Liver (tissue), 3 donors: ENCODE data around the gene INPP4B.

Experiments
- ATF3 ChIP-seq: IDR thresholded peaks from 2 replicates; pipeline ENCODE4 v1.6.1; 2016; ENCODE audit warnings: antibody characterized with exemption
- CTCF ChIP-seq: fragments of 150-350 bp; IDR thresholded peaks from 2 replicates; pipeline ENCODE4 v1.5.1; 2017; ENCODE audit warnings: improper control_type of control experiment, low read depth, low read length; ENCODE audit not compliant: missing input control
- EGR1 ChIP-seq, 2 donors: IDR thresholded peaks; 2 replicates each; pipeline ENCODE4 v1.6.1; 2016 to 2018; ENCODE audit warnings: antibody characterized with exemption in 2 of 2, low read depth in 2 of 2
- FOXA1 ChIP-seq: IDR thresholded peaks from 2 replicates; pipeline ENCODE4 v1.6.1; 2016; ENCODE audit warnings: antibody characterized with exemption
- GABPA ChIP-seq, 2 donors: IDR thresholded peaks in 1 of 2; conservative IDR thresholded peaks in 1 of 2; 2 replicates each; pipeline ENCODE4 v1.6.1; 2016; ENCODE audit warnings: antibody characterized with exemption in 2 of 2, mild to moderate bottlenecking in 1 of 2, moderate library complexity in 1 of 2
- HNF4G ChIP-seq: IDR thresholded peaks from 2 replicates; pipeline ENCODE4 v1.6.1; 2016; ENCODE audit warnings: antibody characterized with exemption
- JUND ChIP-seq, 2 donors: IDR thresholded peaks; 2 replicates each; pipeline ENCODE4 v1.6.1; 2016; ENCODE audit warnings: antibody characterized with exemption in 2 of 2
- MAX ChIP-seq: IDR thresholded peaks from 2 replicates; pipeline ENCODE4 v1.6.1; 2016; ENCODE audit warnings: antibody characterized with exemption
- RAD21 ChIP-seq, 2 donors: IDR thresholded peaks; 2 replicates each; pipeline ENCODE4 v1.6.1; 2016; ENCODE audit warnings: antibody characterized with exemption in 2 of 2, mild to moderate bottlenecking in 2 of 2
- REST ChIP-seq: IDR thresholded peaks from 2 replicates; pipeline ENCODE4 v1.6.1; 2016; ENCODE audit warnings: antibody characterized with exemption, mild to moderate bottlenecking
- SP1 ChIP-seq: IDR thresholded peaks from 2 replicates; pipeline ENCODE4 v1.6.1; 2018; ENCODE audit warnings: antibody characterized with exemption, mild to moderate bottlenecking
- TAF1 ChIP-seq: conservative IDR thresholded peaks from 2 replicates; pipeline ENCODE4 v1.6.1; 2016; ENCODE audit warnings: antibody characterized with exemption, mild to moderate bottlenecking
- YY1 ChIP-seq: IDR thresholded peaks from 2 replicates; pipeline ENCODE4 v1.6.1; 2016; ENCODE audit warnings: antibody characterized with exemption, mild to moderate bottlenecking
- ZBTB33 ChIP-seq: IDR thresholded peaks from 2 replicates; pipeline ENCODE4 v1.6.1; 2016; ENCODE audit warnings: antibody characterized with exemption
- donor health status: healthy.
- donor health status: healthy.

- TF ChIP-seq MAX (no peak), TAF1 (no peak), CTCF (no peak), YY1 (no peak), GABPA (IDR thresholded peaks at IDR 0.05 in 1 of 2, conservative IDR thresholded peaks at IDR 0.05 in 1 of 2) (no peak), SP1 (no peak), RAD21 (IDR thresholded peaks at IDR 0.05) (no peak), ATF3 (no peak), REST (no peak), FOXA1 (no peak), EGR1 (IDR thresholded peaks at IDR 0.05; ENCODE audit: low read depth in 2 of 2) (no peak), JUND (IDR thresholded peaks at IDR 0.05) (no peak), ZBTB33 (no peak), HNF4G (no peak)
These were observed 35.1 kb downstream of the INPP4B start for GRCh38 chr4:142811034-142811433.
